ENCODE data around the gene PRR30.

Gene PRR30

GRCh38 chr2:27182346-27182745 is 43.1 kb upstream of the PRR30 start:
- TF ChIP-seq CREB1 (IDR thresholded peaks at IDR 0.05; ENCODE audit: low read depth) (no peak), NFIC (IDR thresholded peaks at IDR 0.05) (no peak), YY1 (IDR thresholded peaks at IDR 0.05; ENCODE audit: low read depth) (no peak), EP300 (IDR thresholded peaks at IDR 0.05; ENCODE audit: borderline replicate concordance) (no peak), MAX (IDR thresholded peaks at IDR 0.05) (no peak), TAF1 (IDR thresholded peaks at IDR 0.05; ENCODE audit: low read depth) (no peak), CEBPB (IDR thresholded peaks at IDR 0.05) (no peak), ZBTB7A (IDR thresholded peaks at IDR 0.05; ENCODE audit: low read depth) (no peak), TEAD4 (IDR thresholded peaks at IDR 0.05) (no peak), EGR1 (IDR thresholded peaks at IDR 0.05) (no peak), TCF12 (IDR thresholded peaks at IDR 0.05; ENCODE audit: low read depth) (no peak), FOXM1 (IDR thresholded peaks at IDR 0.05; ENCODE audit: borderline replicate concordance, low read depth) (no peak), REST (IDR thresholded peaks at IDR 0.05; ENCODE audit: low read depth) (no peak), USF1 (IDR thresholded peaks at IDR 0.05) (no peak), RAD21 (IDR thresholded peaks at IDR 0.05; ENCODE audit: low read depth) (no peak)

GRCh38 chr2:27179344-27180000 is 40.3 kb upstream of the PRR30 start:
- TF ChIP-seq MAX (IDR thresholded peaks at IDR 0.05) (no peak), CEBPB (IDR thresholded peaks at IDR 0.05) (no peak), CREB1 (IDR thresholded peaks at IDR 0.05; ENCODE audit: low read depth) (no peak), TCF12 (IDR thresholded peaks at IDR 0.05; ENCODE audit: low read depth) (no peak), YY1 (IDR thresholded peaks at IDR 0.05; ENCODE audit: low read depth) (no peak), ZBTB7A (IDR thresholded peaks at IDR 0.05; ENCODE audit: low read depth) (no peak), TEAD4 (IDR thresholded peaks at IDR 0.05) (no peak), RAD21 (IDR thresholded peaks at IDR 0.05; ENCODE audit: low read depth) (no peak), EP300 (IDR thresholded peaks at IDR 0.05; ENCODE audit: borderline replicate concordance) (no peak), EGR1 (IDR thresholded peaks at IDR 0.05) (no peak), TAF1 (IDR thresholded peaks at IDR 0.05; ENCODE audit: low read depth) (no peak), USF1 (IDR thresholded peaks at IDR 0.05) (no peak), NFIC (IDR thresholded peaks at IDR 0.05) (no peak), FOXM1 (IDR thresholded peaks at IDR 0.05; ENCODE audit: borderline replicate concordance, low read depth) (no peak), REST (IDR thresholded peaks at IDR 0.05; ENCODE audit: low read depth) (no peak)

- TF ChIP-seq MAX (IDR thresholded peaks at IDR 0.05) (no peak), REST (IDR thresholded peaks at IDR 0.05; ENCODE audit: low read depth) (no peak), YY1 (IDR thresholded peaks at IDR 0.05; ENCODE audit: low read depth) (no peak), ZBTB7A (IDR thresholded peaks at IDR 0.05; ENCODE audit: low read depth) (no peak), FOXM1 (IDR thresholded peaks at IDR 0.05; ENCODE audit: borderline replicate concordance, low read depth) (no peak), EP300 (IDR thresholded peaks at IDR 0.05; ENCODE audit: borderline replicate concordance) (no peak), TEAD4 (IDR thresholded peaks at IDR 0.05) (no peak), TAF1 (IDR thresholded peaks at IDR 0.05; ENCODE audit: low read depth) (no peak), NFIC (IDR thresholded peaks at IDR 0.05) (no peak), CEBPB (IDR thresholded peaks at IDR 0.05) (no peak), TCF12 (IDR thresholded peaks at IDR 0.05; ENCODE audit: low read depth) (no peak), USF1 (IDR thresholded peaks at IDR 0.05) (no peak), EGR1 (IDR thresholded peaks at IDR 0.05) (no peak), RAD21 (IDR thresholded peaks at IDR 0.05; ENCODE audit: low read depth) (no peak), CREB1 (IDR thresholded peaks at IDR 0.05; ENCODE audit: low read depth) (no peak)
Measured at GRCh38 chr2:27178469-27178868, 39.3 kb upstream of the PRR30 start.
